Measurements from ENCODE around the gene DMBT1.
"Not testable (repeated sequence)": the region's sequence is repeated elsewhere in the genome, so short reads cannot be mapped to it uniquely, and the experiment has no call there.

DMBT1 gene

DNA sequence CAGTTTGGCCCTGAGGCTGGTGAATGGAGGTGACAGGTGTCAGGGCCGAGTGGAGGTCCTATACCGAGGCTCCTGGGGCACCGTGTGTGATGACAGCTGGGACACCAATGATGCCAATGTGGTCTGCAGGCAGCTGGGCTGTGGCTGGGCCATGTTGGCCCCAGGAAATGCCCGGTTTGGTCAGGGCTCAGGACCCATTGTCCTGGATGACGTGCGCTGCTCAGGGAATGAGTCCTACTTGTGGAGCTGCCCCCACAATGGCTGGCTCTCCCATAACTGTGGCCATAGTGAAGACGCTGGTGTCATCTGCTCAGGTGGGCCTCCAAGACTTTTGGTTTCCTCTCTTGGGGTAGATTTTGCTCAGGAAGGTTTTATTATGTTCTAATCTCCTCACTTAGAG lies 25.5 kb downstream of the DMBT1 start:
- not testable (repeated sequence) for DNase-seq (ENCODE audit: low spot score)

DNA sequence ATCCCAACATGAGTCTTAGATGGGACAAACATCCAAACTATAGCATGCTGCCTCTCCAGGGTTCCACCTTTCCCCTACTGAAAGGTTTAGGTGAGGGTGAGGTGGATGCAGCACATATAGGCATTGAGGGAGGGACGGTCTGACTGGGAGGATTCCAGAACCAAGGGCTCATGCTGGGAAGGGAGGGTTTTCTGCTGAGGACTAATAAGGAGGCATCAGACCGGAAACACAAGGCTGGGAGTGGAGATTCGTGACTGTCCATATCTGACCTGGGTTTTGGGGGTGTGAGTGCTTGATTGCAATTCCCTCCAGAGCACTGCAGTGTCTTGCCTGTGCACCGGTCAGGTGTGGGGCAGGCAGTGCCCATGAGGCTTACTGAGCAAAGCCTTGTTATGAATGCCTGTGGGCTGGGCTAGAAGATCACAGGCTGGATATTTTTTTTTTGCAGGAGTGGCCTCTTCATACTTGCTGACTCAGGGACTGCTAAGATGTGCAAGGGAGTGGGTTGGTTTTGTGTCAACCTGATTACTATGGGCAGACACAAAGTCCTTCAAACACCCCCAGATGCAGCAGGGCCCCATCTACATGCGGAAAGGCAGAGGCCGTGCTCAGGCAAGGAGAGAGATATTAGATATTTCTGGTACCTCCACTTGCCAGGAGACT lies 26.7 kb downstream of the DMBT1 start:
- no peak for DNase-seq (ENCODE audit: low spot score)

- DNase-seq (ENCODE audit: low spot score) = no peak
Observed at GRCh38 chr10:122588381-122588780, 27.8 kb downstream of the DMBT1 start.

DNA sequence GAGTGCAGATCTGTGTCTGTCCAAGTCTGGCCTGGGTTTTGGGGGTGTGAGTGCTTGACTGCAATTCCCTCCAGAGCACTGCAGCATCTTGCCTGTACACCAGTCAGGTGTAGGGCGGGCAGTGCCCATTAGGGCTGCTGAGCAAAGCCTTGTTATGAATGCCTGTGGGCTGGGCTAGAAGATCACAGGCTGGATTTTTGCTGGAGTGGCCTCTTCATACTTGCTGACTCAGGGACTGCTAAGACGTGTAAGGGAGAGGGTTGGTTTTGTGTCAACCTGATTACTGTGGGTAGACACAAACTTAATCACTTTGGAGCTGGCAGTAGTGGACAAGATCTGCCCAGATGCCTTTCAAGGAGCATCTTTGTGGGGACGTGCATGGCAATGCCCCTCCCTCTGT lies 29.6 kb downstream of the DMBT1 start:
- DNase-seq (ENCODE audit: low spot score) = no peak

GRCh38 chr10:122591736-122592135 lies 31.2 kb downstream of the DMBT1 start:
- no peak for DNase-seq (ENCODE audit: low spot score)

DNA sequence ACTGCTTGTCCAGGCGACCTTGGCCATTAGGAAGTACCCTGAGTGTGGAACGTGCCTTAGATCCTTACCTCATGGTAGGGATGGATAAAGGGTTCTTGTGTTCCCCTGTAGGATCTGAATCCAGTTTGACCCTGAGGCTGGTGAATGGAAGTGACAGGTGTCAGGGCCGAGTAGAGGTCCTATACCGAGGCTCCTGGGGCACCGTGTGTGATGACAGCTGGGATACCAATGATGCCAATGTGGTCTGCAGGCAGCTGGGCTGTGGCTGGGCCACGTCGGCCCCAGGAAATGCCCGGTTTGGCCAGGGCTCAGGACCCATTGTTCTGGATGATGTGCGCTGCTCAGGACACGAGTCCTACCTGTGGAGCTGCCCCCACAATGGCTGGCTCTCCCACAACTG lies 31.6 kb downstream of the DMBT1 start:
- DNase-seq (ENCODE audit: low spot score) = no peak

GRCh38 chr10:122617476-122618270 lies 57.1 kb downstream of the DMBT1 start:
- no peak for DNase-seq (ENCODE audit: low spot score)

DNA sequence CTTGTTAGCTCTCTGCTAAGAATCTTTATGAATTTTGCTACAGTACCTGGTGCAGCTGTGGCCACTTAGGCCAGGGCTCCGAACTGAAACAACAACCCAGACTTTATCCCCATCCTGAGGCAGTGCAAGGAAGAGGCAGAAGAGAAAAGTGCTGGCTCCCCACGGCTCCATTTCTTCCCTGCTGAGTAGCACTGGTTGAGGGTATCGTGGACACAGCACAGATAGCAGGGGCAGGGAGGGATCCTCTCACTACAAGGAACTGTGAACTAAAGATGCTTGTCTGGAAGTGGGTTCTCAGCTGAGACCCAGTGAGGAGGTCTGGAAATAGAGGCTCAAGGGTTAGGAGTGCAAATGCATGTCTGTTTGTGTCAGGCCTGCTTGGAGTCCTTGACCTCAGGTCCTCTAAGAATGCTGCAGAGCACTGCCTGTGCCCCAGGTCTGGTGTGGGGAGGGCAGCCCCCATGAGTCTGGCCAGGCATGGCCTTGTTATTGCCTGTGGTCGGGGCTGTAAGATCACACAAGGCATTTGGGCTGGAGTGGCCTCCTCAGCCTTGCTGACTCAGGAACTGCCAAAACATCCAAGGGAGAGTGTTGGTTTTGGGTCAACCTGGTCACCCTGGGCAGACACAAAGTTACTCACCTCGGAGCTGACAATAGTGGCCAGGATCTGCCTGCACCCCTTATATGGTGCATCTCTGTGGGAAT lies 58.1 kb downstream of the DMBT1 start:
- DNase-seq (ENCODE audit: low spot score) = no peak

- DNase-seq (ENCODE audit: low spot score) = not testable (repeated sequence)
Observed at GRCh38 chr10:122620961-122621360, 60.4 kb downstream of the DMBT1 start.

DNA sequence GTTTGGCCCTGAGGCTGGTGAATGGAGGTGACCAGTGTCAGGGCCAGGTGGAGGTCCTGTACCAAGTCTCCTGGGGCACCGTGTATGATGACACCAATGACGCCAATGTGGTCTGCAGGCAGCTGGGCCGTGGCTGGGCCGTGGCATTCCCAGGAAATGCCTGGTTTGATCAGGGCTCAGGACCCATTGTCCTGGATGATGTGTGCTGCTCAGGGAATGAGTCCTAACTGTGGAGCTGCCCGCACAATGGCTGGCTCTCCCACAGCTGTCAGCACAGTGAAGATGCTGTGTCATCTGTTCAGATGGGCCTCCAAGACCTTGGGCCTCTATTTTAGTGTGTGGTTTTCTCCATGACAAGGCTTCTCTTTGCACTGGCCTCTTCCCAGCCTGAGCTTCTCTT lies 64.0 kb downstream of the DMBT1 start:
- DNase-seq (ENCODE audit: low spot score) = no peak

DNA sequence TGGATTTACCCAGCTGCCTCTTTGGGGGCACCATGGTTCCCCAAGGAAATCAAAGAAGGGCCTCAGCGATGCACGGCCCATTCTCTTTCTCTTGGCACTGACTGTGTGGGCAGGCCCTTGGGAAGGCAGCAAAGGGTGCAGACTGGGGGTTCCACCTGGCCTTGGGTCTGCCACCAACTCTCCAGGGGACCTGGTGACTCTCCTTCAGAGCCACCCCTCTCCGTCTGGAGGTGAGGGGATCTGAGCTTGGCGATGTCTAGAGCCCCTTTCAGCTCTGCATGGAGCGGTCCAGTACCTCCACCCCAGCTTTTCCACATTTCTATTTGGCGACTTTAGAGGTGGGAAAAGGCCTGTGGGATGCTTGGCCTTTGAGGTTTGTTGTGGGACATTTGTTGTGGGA lies 70.0 kb downstream of the DMBT1 start:
- DNase-seq (ENCODE audit: low spot score) = no peak

- no peak for DNase-seq (ENCODE audit: low spot score)
Observed at GRCh38 chr10:122632031-122632430, 71.5 kb downstream of the DMBT1 start.

GRCh38 chr10:122632576-122632975 lies 72.0 kb downstream of the DMBT1 start:
- DNase-seq (ENCODE audit: low spot score) = no peak

GRCh38 chr10:122636953-122637352 lies 76.4 kb downstream of the DMBT1 start:
- no peak for DNase-seq (ENCODE audit: low spot score)

DNA sequence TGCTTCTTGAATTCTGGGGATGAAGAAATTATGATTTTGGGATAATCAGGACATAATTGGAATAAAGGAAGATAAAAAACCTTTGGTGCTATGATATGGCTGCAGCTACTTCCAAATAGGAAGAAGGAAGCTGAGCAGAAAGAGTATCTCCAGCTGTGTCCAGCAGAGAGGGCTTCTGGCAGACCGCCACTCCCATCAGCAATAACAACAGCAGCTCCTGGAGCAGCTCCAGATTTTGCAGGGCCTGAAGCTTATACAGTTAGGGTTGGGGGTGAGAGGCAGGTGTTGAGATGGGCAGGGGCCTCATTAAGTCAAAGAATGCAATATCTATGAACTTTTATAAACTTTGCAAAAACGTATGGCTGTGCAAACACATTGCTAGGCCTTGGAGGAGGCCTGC lies 76.8 kb downstream of the DMBT1 start:
- DNase-seq (ENCODE audit: low spot score) = no peak

GRCh38 chr10:122638106-122638505 lies 77.6 kb downstream of the DMBT1 start:
- no peak for DNase-seq (ENCODE audit: low spot score)

GRCh38 chr10:122639801-122640200 lies 79.2 kb downstream of the DMBT1 start:
- DNase-seq (ENCODE audit: low spot score) = no peak

- DNase-seq (ENCODE audit: low spot score) = no peak
Observed at GRCh38 chr10:122640921-122641320, 80.4 kb downstream of the DMBT1 start.

GRCh38 chr10:122642726-122643605 lies 82.4 kb downstream of the DMBT1 start:
- DNase-seq (ENCODE audit: low spot score) = no peak

DNA sequence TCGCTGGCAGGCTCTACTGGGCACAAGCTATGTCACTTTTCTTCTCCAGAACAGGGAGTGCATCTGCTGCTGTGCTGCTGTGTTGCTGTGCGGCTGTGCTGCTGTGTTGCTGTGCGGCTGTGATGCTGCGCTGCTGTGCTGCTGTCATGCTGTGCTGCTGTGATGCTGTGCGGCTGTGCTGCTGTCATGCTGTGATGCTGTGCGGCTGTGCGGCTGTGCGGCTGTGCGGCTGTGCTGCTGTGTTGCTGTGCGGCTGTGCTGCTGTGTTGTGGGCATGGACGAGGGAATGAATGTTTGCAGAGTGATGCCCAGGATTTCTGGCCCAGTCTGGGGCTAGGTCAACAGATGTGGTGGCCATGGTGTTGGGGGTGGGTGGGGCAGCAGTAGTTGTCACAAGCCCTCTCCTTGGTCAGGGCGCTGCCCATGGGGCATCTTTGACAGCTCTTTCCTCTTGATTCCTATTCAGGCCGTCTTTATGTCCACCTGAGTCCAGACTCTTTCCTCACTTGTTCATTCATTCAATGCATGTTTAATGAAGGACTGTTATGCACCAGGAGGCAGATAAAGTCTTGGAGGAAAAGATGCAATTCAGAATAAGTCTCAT lies 83.5 kb downstream of the DMBT1 start:
- DNase-seq (ENCODE audit: low spot score) = no peak

DNA sequence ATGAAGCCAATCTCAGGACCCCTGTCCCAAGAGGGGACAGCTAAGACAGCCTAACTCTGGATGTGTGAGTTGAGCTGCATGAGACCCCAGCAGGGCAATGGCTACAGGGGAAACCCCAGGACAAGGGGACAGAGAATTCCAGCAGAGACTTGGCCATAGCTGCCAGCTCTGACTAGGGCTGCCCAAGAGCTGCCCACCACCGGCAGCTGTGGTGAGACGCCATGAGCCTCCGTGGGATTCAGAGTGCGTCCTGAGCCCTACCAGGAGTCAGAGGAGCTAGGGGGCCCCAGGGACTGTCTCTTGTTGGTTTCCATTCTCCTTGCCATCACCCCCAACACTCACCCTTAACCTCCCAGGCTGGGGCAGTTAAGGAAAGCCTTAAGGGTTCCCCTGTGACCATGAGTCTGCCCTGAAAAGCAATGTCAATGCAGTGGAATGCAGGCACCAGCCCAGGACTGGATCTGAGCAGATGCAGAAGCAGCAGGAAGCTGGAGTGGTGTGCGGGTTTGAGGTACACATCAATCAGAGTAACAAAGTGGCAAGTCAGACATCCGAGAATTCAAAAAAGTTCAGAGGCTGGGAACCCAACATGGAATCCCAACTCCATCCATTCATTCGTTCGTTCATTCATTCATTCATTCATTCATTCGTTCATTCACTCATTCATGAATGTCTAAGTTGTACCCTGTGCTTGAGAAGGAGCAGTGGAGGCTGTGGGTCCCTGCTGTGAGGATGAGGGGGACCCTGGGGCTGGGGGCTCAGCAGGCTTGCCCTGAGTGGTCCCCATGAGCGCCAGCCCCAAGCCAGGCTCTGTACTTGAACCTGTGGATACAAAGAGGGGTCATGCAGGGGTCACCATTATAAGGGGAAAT lies 86.2 kb downstream of the DMBT1 start:
- no peak for DNase-seq (ENCODE audit: low spot score)

Measured in NAMALWA (cell line).